Measurements from ENCODE around the gene SRRM5.
"Not testable (repeated sequence)": the region's sequence is repeated elsewhere in the genome, so short reads cannot be mapped to it uniquely, and the experiment has no call there.

SRRM5 gene

DNA sequence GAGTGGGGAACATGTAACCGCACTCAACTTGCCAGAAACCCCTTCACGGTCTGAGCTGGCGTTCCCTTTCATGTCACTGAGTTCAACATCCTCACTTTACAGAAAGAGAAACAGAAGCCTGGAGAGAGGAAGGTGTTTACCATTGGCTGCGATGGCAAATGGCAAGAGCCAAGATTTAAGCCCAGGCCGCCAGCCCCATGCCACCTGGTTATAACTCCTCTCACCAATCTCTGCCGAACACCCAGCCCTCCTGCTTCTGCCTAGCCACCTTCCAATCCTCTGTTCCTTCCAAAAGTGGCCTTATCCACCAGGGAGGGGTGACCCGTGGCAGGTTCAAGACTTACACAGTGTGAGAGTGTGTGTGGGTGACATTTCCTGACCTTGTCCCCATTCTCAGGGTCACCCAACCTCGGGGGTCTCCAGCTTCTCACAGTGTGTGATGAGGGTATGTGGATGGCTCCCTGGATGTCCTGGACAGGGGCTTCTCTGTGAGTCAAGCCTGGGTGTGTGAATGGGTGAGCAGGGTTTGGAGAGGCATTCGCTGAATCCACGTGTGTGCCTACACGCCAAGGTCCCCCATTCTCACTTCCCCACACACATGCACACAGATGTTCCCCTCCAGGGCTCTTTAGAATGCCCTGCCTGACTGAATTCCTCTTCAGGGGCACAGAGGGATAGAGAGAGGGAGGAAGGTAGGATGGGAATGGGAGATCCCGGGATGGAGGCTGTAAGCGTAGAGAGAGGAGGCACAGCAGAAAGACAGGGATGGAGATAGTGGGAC lies 26.5 kb downstream of the SRRM5 start:
- no peak for DNase-seq (ENCODE audit: low read depth in 2 of 2)

- DNase-seq (ENCODE audit: low read depth in 2 of 2): no peak
These were observed 27.2 kb downstream of the SRRM5 start for GRCh38 chr19:43638995-43639518.

GRCh38 chr19:43639519-43640423 lies 27.9 kb downstream of the SRRM5 start, which contains the start of gene CADM4:
Gene CADM4, minus strand, starts transcription at chr19:43639850. Its CDS starts 60 bp downstream, at chr19:43639790.
- DNase-seq (ENCODE audit: low read depth in 2 of 2): peak in 1 of 2 donors; percentile 9

DNA sequence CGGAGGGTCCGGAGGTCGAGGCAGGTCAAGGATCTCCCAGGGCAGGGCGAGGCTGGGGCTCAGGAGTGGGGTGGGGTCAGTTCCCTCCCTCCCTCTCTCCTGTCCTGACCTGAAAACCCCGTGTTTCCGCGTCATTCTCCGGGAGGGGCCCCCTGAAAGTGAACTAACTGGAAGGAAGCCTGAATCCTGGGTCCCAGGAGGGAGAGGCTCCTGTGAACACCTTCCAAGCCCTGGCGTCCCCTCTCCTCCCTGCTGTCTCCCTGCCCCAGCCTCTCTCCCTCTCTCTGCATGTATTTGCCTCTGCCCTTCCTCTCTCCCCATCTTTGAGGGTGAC lies 28.5 kb downstream of the SRRM5 start:
- no peak for DNase-seq (ENCODE audit: low read depth in 2 of 2)

- no peak for DNase-seq (ENCODE audit: low read depth in 2 of 2)
These were observed 29.4 kb downstream of the SRRM5 start for GRCh38 chr19:43641333-43641732.

DNA sequence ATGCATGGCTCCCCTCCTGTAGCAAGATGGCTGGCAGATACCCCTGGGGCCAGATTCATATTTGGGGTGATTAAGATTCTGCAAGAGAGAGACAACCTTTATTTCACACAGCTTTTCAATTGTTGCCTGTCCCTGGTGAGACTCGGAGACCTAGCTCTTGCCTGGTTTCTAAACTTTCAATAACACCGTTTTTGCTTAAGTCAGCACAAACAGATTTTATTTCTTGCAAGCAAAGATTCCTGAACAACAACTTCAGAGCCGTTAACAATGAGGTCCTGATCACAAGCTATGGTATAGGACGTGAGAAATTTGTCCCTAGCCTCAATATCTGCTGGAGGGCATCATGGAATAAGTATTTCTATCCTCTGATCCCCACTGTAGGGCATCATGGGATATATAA lies 30.6 kb downstream of the SRRM5 start:
- no peak for DNase-seq (ENCODE audit: low read depth in 2 of 2)

DNA sequence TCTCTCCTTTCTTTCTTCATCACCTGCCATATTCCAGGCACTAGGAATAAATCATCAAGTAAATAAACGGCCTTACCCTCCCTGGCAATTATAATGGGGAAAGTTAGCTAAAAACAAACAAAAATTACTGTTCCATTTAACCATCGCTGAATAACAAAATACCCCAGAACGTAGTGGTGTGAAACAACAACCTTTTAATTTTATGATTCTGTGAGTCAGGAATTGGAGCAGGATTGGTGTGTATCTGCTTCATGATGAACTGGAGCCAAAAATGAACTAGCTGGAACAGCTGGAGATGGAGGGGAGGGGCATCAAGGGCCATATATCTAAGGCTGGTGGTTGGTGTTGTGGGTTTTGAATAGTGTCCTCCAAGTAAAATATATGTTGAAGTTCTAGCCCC lies 31.4 kb downstream of the SRRM5 start:
- DNase-seq (ENCODE audit: low read depth in 2 of 2): no peak

DNA sequence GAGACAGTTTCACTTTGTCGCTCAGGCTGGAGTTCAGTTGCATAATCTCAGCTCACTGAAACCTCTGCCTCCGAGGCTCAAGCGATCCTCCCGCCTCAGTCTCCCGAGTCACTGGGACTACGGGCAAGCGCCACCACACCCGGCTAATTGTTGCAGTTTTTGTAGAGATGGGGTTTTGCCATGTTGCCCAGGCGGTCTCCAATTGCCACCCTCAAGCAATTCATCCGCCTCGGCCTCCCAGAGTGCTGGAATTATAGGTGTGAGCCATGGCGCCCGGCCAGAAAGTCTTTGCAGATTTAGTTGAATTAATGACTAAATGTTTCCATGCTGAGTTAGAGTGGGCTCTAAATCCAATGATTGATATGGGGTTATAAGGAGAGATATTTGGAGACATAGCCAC lies 32.3 kb downstream of the SRRM5 start:
- no peak for DNase-seq (ENCODE audit: low read depth in 2 of 2)

GRCh38 chr19:43648633-43649032 lies 36.7 kb downstream of the SRRM5 start:
- no peak for DNase-seq (ENCODE audit: low read depth in 2 of 2)

GRCh38 chr19:43649514-43649913 lies 37.6 kb downstream of the SRRM5 start:
- no peak for DNase-seq (ENCODE audit: low read depth in 2 of 2)

DNA sequence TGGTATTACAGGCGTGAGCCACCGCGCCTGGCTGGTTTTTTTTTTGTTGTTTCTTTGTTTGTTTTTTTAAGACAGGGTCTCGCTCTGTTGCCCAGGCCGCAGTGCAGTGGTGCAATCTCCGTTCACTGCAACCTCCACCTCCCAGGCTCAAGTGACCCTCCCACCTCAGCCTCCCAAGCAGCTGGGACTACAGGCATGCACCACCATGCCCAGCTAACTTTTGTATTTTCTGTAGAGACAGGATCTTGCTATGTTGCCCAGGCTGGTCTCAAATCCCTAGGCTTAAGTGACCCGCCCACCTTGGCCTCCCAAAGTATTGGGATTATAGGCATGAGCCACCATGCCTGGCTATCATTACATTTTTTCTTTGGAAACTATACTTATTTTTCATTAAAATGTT lies 38.4 kb downstream of the SRRM5 start:
- DNase-seq (ENCODE audit: low read depth in 2 of 2): not testable (repeated sequence)

- no peak for DNase-seq (ENCODE audit: low read depth in 2 of 2)
These were observed 40.1 kb downstream of the SRRM5 start for GRCh38 chr19:43651758-43652545.

- DNase-seq (ENCODE audit: low read depth in 2 of 2): no peak
These were observed 40.6 kb downstream of the SRRM5 start for GRCh38 chr19:43652546-43652874.

DNA sequence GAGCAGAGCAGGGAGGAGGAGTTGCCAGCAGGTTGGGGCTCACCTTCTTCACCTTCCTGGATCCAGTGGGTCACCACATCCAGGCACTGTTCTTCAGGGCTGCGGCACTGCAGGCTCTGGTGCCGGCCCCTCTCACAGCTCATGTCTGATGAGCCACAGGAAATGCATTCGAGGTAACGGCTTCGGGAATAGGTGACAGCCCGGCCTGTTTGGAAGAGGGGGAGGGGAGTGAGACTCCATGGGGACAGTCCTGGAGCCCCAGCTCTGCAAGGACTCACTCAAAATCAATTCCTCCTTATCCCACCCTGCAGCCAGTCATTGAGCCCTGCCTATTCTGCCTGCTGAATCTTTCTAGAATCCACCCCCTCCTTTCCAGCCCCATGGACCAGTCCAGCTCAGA lies 44.5 kb downstream of the SRRM5 start:
- no peak for DNase-seq (ENCODE audit: low read depth in 2 of 2)

DNA sequence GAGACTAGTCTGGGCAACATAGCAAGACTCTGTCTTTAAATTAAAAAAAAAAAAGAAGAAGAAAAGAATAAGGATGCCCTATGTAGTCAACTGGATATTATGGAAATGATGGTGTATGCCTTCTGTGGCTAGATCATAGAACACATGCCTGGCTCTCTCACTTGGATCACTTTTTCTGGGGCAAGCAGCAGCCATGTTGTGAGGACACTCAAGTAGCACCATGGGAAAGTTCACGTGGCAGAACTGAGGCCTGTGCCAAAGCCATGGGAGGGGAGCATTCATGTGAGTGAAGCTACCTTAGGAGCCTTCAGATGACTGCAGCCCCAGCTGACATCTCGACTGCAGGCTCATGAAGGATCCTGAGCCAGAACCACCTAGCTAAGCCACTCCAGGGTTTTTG lies 46.1 kb downstream of the SRRM5 start:
- no peak for DNase-seq (ENCODE audit: low read depth in 2 of 2)

DNA sequence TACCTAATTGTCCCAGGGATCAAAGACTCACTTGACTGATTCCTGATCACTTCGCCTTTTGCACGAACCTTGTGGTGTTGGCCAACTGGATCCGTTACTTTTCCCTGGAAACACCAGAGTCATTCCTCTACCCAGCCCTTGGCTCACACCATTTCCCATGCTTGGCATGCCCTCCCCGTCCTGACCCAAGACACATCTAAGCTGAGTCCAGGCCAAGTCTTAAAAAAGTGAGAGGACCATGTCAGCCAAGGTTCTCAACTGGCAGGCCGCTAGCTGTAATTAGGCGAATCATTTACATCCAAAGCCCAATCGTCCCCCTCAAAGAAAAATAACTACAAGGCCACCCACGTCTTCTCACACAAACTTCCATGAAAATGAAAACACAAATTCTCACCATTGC lies 46.6 kb downstream of the SRRM5 start:
- DNase-seq (ENCODE audit: low read depth in 2 of 2): no peak

DNA sequence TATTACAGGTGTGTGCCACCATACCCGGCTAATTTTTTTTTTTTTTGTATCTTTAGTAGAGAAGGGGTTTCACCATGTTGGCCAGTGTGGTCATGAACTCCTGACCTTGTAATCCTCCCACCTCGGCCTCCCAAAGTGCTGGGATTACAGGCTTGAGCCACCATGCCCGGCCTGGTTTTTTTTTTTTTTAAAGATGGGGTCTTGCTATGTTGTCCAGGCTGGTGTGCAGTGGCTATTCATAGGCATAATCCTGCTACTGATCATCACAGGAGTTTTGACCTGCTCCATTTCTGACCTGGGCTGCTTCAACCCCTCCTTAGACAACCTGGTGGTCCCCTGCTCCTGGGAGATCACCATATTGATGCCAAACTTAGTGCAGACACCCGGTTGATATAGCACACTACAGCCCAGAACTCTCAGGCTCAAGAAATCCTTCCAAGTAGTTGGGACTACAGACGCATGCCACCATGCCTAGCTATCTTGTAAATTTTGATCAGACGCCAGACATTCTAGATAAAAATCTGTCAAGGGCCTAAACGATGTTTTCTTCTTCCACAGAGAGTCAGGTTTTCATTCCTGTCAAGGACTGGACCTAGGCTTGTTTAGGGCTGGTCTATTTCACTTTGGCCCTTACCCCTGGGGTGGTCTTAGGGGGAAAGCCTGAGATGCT lies 48.5 kb downstream of the SRRM5 start:
- no peak for DNase-seq (ENCODE audit: low read depth in 2 of 2)

DNA sequence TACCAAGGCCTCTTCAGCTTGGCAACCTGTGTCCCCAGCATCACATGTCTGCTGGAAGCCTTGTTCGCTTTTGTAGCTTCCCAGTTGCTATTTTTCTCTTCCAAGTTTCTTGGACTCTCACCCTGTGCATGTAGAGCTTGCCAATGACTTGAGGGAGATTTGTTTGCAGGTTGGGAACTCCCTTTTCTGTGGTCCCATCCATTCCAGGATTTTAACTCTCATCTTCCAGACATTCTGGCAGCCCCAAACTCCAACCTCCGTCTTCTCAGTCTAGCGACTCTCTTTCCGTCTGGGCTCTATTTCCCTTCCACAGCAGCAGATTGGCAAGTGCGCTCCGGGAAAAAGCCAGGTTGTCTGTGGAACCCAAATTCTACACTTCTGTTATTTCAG lies 49.1 kb downstream of the SRRM5 start:
- DNase-seq (ENCODE audit: low read depth in 2 of 2): no peak

- no peak for DNase-seq (ENCODE audit: low read depth in 2 of 2)
These were observed 50.6 kb downstream of the SRRM5 start for GRCh38 chr19:43662487-43662886.

DNA sequence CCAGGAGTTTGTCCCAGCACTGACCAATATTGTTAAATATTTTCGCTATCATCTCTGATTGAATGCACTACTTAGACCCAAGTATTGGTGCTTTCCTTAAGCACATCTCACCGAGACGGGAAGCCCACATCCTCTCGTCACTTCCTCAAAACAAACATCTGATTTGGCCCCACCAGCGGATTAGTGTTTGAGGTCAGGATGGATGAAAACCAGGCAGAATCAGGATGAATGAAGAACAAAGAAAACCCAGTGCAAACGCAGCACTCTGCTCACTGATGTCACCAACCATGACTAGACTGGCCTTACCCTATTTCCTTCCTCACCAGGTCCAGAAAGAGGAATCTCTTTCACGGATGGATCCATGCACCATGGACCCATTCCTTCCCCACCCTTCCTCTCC lies 52.1 kb downstream of the SRRM5 start:
- no peak for DNase-seq (ENCODE audit: low read depth in 2 of 2)
